ENCODE results near the gene SRRD. TPM values are rescaled to one million over a fixed set of nuclear protein-coding genes. Genes with fewer than 3 reads are reported as not detected.

SRRD gene
- total RNA-seq, 4 donors from 2014 or later = 17.9 to 37.4 (median 26.2) TPM

- H3K36me3 ChIP-seq = no peaks in the 10 kb centered on the region
- H3K27ac ChIP-seq = no peak overlapping the region
- no peaks in the 10 kb centered on the region for H3K27me3 ChIP-seq
- 85 to 89% methylated on average over 3 of the region's 3 CpGs for WGBS, 2 donors
- intact Hi-C loops (cut with DNase I) = no loop called here
- peaks cover 6 to 18% of the 10 kb centered on the region in 2 donors for H3K4me1 ChIP-seq
- no peaks in the 10 kb centered on the region for H3K9me3 ChIP-seq
- TF ChIP-seq CTCF (IDR thresholded peaks at IDR 0.05) (no peak), POLR2A (IDR thresholded peaks at IDR 0.05) (no peak)
- no peak for DNase-seq
- no peak overlapping the region for H3K4me3 ChIP-seq (replicated peaks in 1 of 3)
Measured at GRCh38 chr22:26515931-26516330, 32.3 kb downstream of the SRRD start.

GRCh38 chr22:26516503-26516902 lies 32.8 kb downstream of the SRRD start:
- Histone ChIP-seq H3K4me1 (peaks cover 3 to 12% of the 10 kb centered on the region in 2 donors), H3K36me3 (no peaks in the 10 kb centered on the region), H3K27me3 (no peaks in the 10 kb centered on the region), H3K27ac (no peak overlapping the region), H3K4me3 (replicated peaks in 1 of 3) (no peak overlapping the region), H3K9me3 (no peaks in the 10 kb centered on the region)
- no peak for DNase-seq
- WGBS, 2 donors = 75 to 79% methylated on average over 1 of the region's 1 CpG
- intact Hi-C loops (cut with DNase I) = no loop called here
- TF ChIP-seq POLR2A (IDR thresholded peaks at IDR 0.05) (no peak), CTCF (IDR thresholded peaks at IDR 0.05) (no peak)

- Histone ChIP-seq H3K9me3 (no peaks in the 10 kb centered on the region), H3K36me3 (no peaks in the 10 kb centered on the region), H3K4me1 (peaks cover 0 to 10% of the 10 kb centered on the region in 2 donors), H3K27me3 (no peaks in the 10 kb centered on the region), H3K4me3 (replicated peaks in 1 of 3) (no peak overlapping the region), H3K27ac (no peak overlapping the region)
- intact Hi-C loops (cut with DNase I) = no loop called here
- WGBS, 2 donors = 96 to 98% methylated on average over 5 of the region's 5 CpGs
- DNase-seq = no peak
- no peak for TF ChIP-seq CTCF (IDR thresholded peaks at IDR 0.05)
- TF ChIP-seq POLR2A (IDR thresholded peaks at IDR 0.05) = no peak
Measured at GRCh38 chr22:26517429-26517828, 33.8 kb downstream of the SRRD start.

- TF ChIP-seq POLR2A (IDR thresholded peaks at IDR 0.05) = no peak
- no peak for TF ChIP-seq CTCF (IDR thresholded peaks at IDR 0.05)
Measured at GRCh38 chr22:26522012-26522411, 38.3 kb downstream of the SRRD start.

GRCh38 chr22:26522592-26522991 lies 38.9 kb downstream of the SRRD start:
- Histone ChIP-seq H3K27ac (no peak overlapping the region), H3K4me3 (replicated peaks in 1 of 3) (no peak overlapping the region), H3K27me3 (no peaks in the 10 kb centered on the region), H3K4me1 (no peaks in the 10 kb centered on the region), H3K9me3 (no peaks in the 10 kb centered on the region), H3K36me3 (peaks cover 7 to 20% of the 10 kb centered on the region in 2 donors)
- TF ChIP-seq CTCF (IDR thresholded peaks at IDR 0.05) (no peak), POLR2A (IDR thresholded peaks at IDR 0.05) (no peak)
- WGBS, 2 donors = 94 to 96% methylated on average over 4 of the region's 4 CpGs
- no peak for DNase-seq
- intact Hi-C loops (cut with DNase I) = no loop called here

More at GRCh38 chr22:26522012-26522411, 38.3 kb downstream of the SRRD start:
- Histone ChIP-seq H3K4me1 (no peaks in the 10 kb centered on the region), H3K36me3 (peaks cover 7 to 20% of the 10 kb centered on the region in 2 donors), H3K4me3 (replicated peaks in 1 of 3) (no peak overlapping the region), H3K9me3 (no peaks in the 10 kb centered on the region), H3K27ac (no peak overlapping the region), H3K27me3 (no peaks in the 10 kb centered on the region)
- WGBS, 2 donors = 96% methylated on average over 2 of the region's 2 CpGs
- intact Hi-C loops (cut with DNase I) = no loop called here
- DNase-seq = no peak

All from thyroid gland (tissue), 4 donors.